ENCODE results near the gene ZNF296.

ZNF296 gene

DNA sequence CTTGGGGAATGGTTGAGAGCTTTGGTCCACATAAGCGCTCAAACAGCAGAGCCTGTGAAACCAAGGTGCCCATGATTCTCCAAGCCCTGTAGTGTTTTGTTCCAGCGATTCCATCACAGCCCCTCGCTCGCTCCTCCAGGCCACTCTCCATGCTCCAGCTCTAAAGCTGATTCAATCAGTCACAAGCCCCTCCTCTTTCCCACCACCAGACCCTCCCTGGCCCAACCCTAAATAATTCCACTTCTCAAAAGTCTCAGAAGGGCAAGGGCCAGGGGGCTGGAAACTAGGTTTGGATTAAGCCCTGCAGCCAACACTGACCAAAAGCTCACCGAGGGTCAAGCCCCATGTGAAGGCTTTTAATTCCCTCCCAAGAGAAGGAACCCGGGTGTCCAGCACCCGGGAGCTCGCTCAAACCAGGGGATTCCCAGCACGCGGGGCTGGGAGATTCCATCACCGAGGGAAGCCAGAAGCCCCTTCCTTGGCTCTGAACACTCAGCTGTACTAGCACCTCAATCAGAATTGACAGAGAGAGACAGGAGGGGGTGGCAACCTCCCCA lies 1.5 kb downstream of the ZNF296 start:
- H3K9ac ChIP-seq (ENCODE audit: low read length): no peak overlapping the region
- peaks cover 13% of the 10 kb centered on the region for H3K36me3 ChIP-seq (ENCODE audit: control insufficient read depth, insufficient read depth, low read length)
- peaks cover 6% of the 10 kb centered on the region for H3K4me1 ChIP-seq (ENCODE audit: control insufficient read depth, insufficient read depth, low read length)
- no peak overlapping the region for H3K27ac ChIP-seq (ENCODE audit: low read depth, low read length)
- no peaks in the 10 kb centered on the region for H3K27me3 ChIP-seq (ENCODE audit: control insufficient read depth, insufficient read depth, low read length)
- peak overlapping the region; percentile 19 for H3K4me3 ChIP-seq (ENCODE audit: low read length)

GRCh38 chr19:45071969-45072790 lies 4.1 kb downstream of the ZNF296 start:
- Histone ChIP-seq H3K4me3 (ENCODE audit: low read length) (no peak overlapping the region), H3K36me3 (ENCODE audit: control insufficient read depth, insufficient read depth, low read length) (peaks cover 28% of the 10 kb centered on the region), H3K27ac (ENCODE audit: low read depth, low read length) (no peak overlapping the region)

GRCh38 chr19:45071545-45071938 lies 4.7 kb downstream of the ZNF296 start:
- Histone ChIP-seq H3K4me3 (ENCODE audit: low read length) (no peak overlapping the region), H3K27ac (ENCODE audit: low read depth, low read length) (no peak overlapping the region), H3K36me3 (ENCODE audit: control insufficient read depth, insufficient read depth, low read length) (peaks cover 30% of the 10 kb centered on the region), H3K27me3 (ENCODE audit: control insufficient read depth, insufficient read depth, low read length) (no peaks in the 10 kb centered on the region), H3K4me1 (ENCODE audit: control insufficient read depth, insufficient read depth, low read length) (no peaks in the 10 kb centered on the region), H3K9ac (ENCODE audit: low read length) (no peak overlapping the region)

More at GRCh38 chr19:45071969-45072790, 4.1 kb downstream of the ZNF296 start:
- no peaks in the 10 kb centered on the region for H3K4me1 ChIP-seq (ENCODE audit: control insufficient read depth, insufficient read depth, low read length)
- H3K27me3 ChIP-seq (ENCODE audit: control insufficient read depth, insufficient read depth, low read length): no peaks in the 10 kb centered on the region
- H3K9ac ChIP-seq (ENCODE audit: low read length): no peak overlapping the region

GRCh38 chr19:45070861-45071544 lies 5.3 kb downstream of the ZNF296 start:
- Histone ChIP-seq H3K36me3 (ENCODE audit: control insufficient read depth, insufficient read depth, low read length) (peaks cover 30% of the 10 kb centered on the region), H3K4me1 (ENCODE audit: control insufficient read depth, insufficient read depth, low read length) (no peaks in the 10 kb centered on the region), H3K27me3 (ENCODE audit: control insufficient read depth, insufficient read depth, low read length) (no peaks in the 10 kb centered on the region), H3K4me3 (ENCODE audit: low read length) (no peak overlapping the region), H3K9ac (ENCODE audit: low read length) (no peak overlapping the region), H3K27ac (ENCODE audit: low read depth, low read length) (no peak overlapping the region)

GRCh38 chr19:45070214-45070613 lies 6.1 kb downstream of the ZNF296 start:
- no peaks in the 10 kb centered on the region for H3K4me1 ChIP-seq (ENCODE audit: control insufficient read depth, insufficient read depth, low read length)

DNA sequence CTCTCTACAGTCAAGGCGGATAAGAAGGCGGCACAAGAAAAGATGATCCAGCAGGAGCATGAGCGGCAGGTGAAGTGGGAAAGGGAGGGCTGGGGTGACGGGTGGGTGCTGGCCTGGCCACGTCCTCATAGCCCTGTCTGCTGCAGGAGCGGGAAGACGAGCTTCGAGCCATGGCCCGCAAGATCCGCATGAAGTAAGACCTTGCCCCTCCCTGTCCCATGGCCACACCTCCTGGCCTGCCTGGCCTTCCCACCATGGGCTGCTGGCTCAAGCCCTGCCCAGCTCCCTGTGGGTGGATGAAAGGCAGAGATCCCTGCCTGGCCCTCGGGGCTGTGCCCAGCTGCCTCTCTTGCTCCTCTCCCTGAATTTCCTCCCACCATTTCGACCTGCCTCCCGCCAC lies 7.2 kb downstream of the ZNF296 start:
- no peak overlapping the region for H3K4me3 ChIP-seq (ENCODE audit: low read length)
- no peaks in the 10 kb centered on the region for H3K27me3 ChIP-seq (ENCODE audit: control insufficient read depth, insufficient read depth, low read length)
- no peak overlapping the region for H3K9ac ChIP-seq (ENCODE audit: low read length)
- H3K4me1 ChIP-seq (ENCODE audit: control insufficient read depth, insufficient read depth, low read length): no peaks in the 10 kb centered on the region
- H3K27ac ChIP-seq (ENCODE audit: low read depth, low read length): no peak overlapping the region
- H3K36me3 ChIP-seq (ENCODE audit: control insufficient read depth, insufficient read depth, low read length): peaks cover 38% of the 10 kb centered on the region

More at GRCh38 chr19:45070214-45070613, 6.1 kb downstream of the ZNF296 start:
- H3K27ac ChIP-seq (ENCODE audit: low read depth, low read length): no peak overlapping the region
- peaks cover 34% of the 10 kb centered on the region for H3K36me3 ChIP-seq (ENCODE audit: control insufficient read depth, insufficient read depth, low read length)
- H3K4me3 ChIP-seq (ENCODE audit: low read length): no peak overlapping the region
- H3K9ac ChIP-seq (ENCODE audit: low read length): no peak overlapping the region
- H3K27me3 ChIP-seq (ENCODE audit: control insufficient read depth, insufficient read depth, low read length): no peaks in the 10 kb centered on the region

- no peak overlapping the region for H3K27ac ChIP-seq (ENCODE audit: low read depth, low read length)
- H3K27me3 ChIP-seq (ENCODE audit: control insufficient read depth, insufficient read depth, low read length): no peaks in the 10 kb centered on the region
- H3K9ac ChIP-seq (ENCODE audit: low read length): no peak overlapping the region
- H3K36me3 ChIP-seq (ENCODE audit: control insufficient read depth, insufficient read depth, low read length): peaks cover 42% of the 10 kb centered on the region
- no peak overlapping the region for H3K4me3 ChIP-seq (ENCODE audit: low read length)
- no peaks in the 10 kb centered on the region for H3K4me1 ChIP-seq (ENCODE audit: control insufficient read depth, insufficient read depth, low read length)
Measured at GRCh38 chr19:45068041-45068440, 8.2 kb downstream of the ZNF296 start.

DNA sequence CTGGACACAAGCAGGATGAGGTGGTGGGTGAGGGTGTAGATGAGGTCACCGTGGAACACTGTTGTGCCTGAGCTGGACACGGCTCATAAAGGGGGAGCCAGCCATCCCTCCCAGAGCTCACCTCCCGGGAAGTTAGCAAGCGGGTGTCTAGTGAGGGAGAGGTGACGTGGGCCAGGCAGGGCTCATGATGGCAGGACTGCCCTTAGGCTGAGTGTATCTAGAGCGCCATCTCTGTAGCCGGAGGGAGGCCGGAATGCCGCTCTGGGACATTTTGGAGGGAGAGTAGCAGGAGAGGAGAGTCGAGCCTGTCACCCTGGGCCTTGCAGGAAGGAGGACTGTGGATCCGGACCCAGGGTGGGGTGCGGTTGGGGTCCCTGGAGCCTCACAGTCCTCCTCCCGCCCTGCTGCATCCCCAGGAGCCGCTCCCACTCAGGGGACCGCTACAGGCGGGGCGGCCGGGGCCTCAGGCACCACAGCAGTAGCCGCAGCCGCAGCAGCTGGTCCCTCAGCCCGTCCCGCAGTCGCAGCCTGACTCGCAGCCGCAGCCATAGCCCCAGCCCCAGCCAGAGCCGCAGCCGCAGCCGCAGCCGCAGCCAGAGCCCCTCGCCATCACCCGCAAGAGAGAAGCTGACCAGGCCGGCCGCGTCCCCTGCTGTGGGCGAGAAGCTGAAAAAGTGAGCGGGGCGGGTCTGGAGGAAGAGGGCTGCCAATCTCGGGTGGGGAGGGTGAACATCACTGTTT lies 9.2 kb downstream of the ZNF296 start:
- H3K9ac ChIP-seq (ENCODE audit: low read length): no peak overlapping the region
- no peak overlapping the region for H3K27ac ChIP-seq (ENCODE audit: low read depth, low read length)
- H3K27me3 ChIP-seq (ENCODE audit: control insufficient read depth, insufficient read depth, low read length): no peaks in the 10 kb centered on the region
- no peak overlapping the region for H3K4me3 ChIP-seq (ENCODE audit: low read length)
- H3K36me3 ChIP-seq (ENCODE audit: control insufficient read depth, insufficient read depth, low read length): peaks cover 43% of the 10 kb centered on the region
- H3K4me1 ChIP-seq (ENCODE audit: control insufficient read depth, insufficient read depth, low read length): no peaks in the 10 kb centered on the region

GRCh38 chr19:45063851-45064801 lies 12.2 kb downstream of the ZNF296 start:
- Histone ChIP-seq H3K27ac (ENCODE audit: low read depth, low read length) (no peak overlapping the region), H3K4me1 (ENCODE audit: control insufficient read depth, insufficient read depth, low read length) (no peaks in the 10 kb centered on the region), H3K36me3 (ENCODE audit: control insufficient read depth, insufficient read depth, low read length) (peaks cover 53% of the 10 kb centered on the region), H3K4me3 (ENCODE audit: low read length) (no peak overlapping the region), H3K27me3 (ENCODE audit: control insufficient read depth, insufficient read depth, low read length) (no peaks in the 10 kb centered on the region), H3K9ac (ENCODE audit: low read length) (no peak overlapping the region)

DNA sequence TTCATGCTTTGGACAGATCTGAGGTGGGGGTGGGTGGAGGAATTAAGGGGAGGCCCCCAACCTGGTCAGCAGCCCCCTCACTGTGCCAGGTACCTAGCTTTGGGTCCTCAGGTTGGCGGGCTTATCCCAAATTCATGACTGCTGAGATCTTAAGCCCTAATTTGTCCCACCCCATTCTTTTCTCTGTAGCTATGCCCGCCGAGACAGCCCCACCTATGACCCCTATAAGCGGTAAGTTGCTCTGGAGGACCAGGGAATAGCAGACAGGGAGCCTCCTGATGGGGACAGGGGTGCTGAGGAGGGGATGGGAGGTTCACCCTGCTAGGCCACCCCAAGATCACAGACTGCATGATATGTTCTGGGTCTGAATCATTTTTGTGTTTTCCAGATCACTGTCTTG lies 14.3 kb downstream of the ZNF296 start:
- H3K27me3 ChIP-seq (ENCODE audit: control insufficient read depth, insufficient read depth, low read length): no peaks in the 10 kb centered on the region
- H3K9ac ChIP-seq (ENCODE audit: low read length): no peak overlapping the region
- no peak overlapping the region for H3K4me3 ChIP-seq (ENCODE audit: low read length)
- H3K36me3 ChIP-seq (ENCODE audit: control insufficient read depth, insufficient read depth, low read length): peaks cover 63% of the 10 kb centered on the region
- no peaks in the 10 kb centered on the region for H3K4me1 ChIP-seq (ENCODE audit: control insufficient read depth, insufficient read depth, low read length)
- no peak overlapping the region for H3K27ac ChIP-seq (ENCODE audit: low read depth, low read length)

- H3K36me3 ChIP-seq (ENCODE audit: control insufficient read depth, insufficient read depth, low read length): peaks cover 69% of the 10 kb centered on the region
- H3K9ac ChIP-seq (ENCODE audit: low read length): no peak overlapping the region
- H3K4me3 ChIP-seq (ENCODE audit: low read length): no peak overlapping the region
- H3K4me1 ChIP-seq (ENCODE audit: control insufficient read depth, insufficient read depth, low read length): no peaks in the 10 kb centered on the region
- no peak overlapping the region for H3K27ac ChIP-seq (ENCODE audit: low read depth, low read length)
- H3K27me3 ChIP-seq (ENCODE audit: control insufficient read depth, insufficient read depth, low read length): no peaks in the 10 kb centered on the region
Measured at GRCh38 chr19:45059258-45059965, 16.9 kb downstream of the ZNF296 start.

Data from rectal smooth muscle tissue (tissue), 1 donor.